Vagina (tissue), 2 donors: ENCODE measurements around the gene PFDN2. TPM values are rescaled to one million over a fixed set of nuclear protein-coding genes. Genes with fewer than 3 reads are reported as not detected.
A peak's percentile ranks its signal among the peaks of the same experiment; 100 is the strongest.

Experiments used
- DNase-seq, 2 donors: peaks; one replicate each; pipeline ENCODE4 v3.0.0-alpha.2; 2017; ENCODE audit errors: extremely low spot score in 2 of 2
- H3K27ac ChIP-seq: fragments of 200-600 bp; sonication (generic); one replicate; pipeline ENCODE4 v1.5.1; 2019
- H3K27me3 ChIP-seq: fragments of 200-600 bp; sonication (generic); one replicate; pipeline ENCODE4 v1.5.1; 2019
- H3K36me3 ChIP-seq, 2 donors: fragments of 200-600 bp; sonication (generic); one replicate each; pipeline ENCODE4 v1.5.1; 2017 to 2019
- H3K4me1 ChIP-seq: fragments of 200-600 bp; sonication (generic); one replicate; pipeline ENCODE4 v1.5.1; 2019
- H3K4me3 ChIP-seq, 2 donors: fragments of 200-600 bp; sonication (generic); 1 replicate in 1 of 2; 2 replicates in 1 of 2; pipeline ENCODE4 v1.5.1; 2016 to 2019
- H3K9me3 ChIP-seq: fragments of 200-600 bp; sonication (generic); one replicate; pipeline ENCODE4 v1.5.1; 2019
- POLR2A ChIP-seq, 2 donors: fragments of 450-650 bp; IDR thresholded peaks; one replicate each; pipeline ENCODE4 v1.6.1; 2017; ENCODE audit warnings: antibody characterized with exemption in 2 of 2, mild to moderate bottlenecking in 2 of 2, moderate library complexity in 2 of 2
- POLR2AphosphoS5 ChIP-seq, 2 donors: sonication (generic); formaldehyde crosslinking; IDR thresholded peaks; one replicate each; pipeline ENCODE4 v1.9.0; 2017; ENCODE audit warnings: antibody characterized with exemption in 2 of 2, mild to moderate bottlenecking in 2 of 2, low read depth in 1 of 2; ENCODE audit not compliant: insufficient read depth in 1 of 2
- intact Hi-C: fragments of 100-400 bp; cut with DNase I; formaldehyde crosslinking; loops from one replicate; pipeline ENCODE4 v1.15.1; 2023
- total RNA-seq: library from RNA; depleted of rRNA; stranded (reverse); fragments of >200 nt; gene quantifications from one replicate; pipeline ENCODE4 v1.2.3, GENCODE V29; 2016
- TF ChIP-seq, protein P1 (sequence below), 3 experiments: fragments of 450-650 bp in 2 of 3; fragments of 200-600 bp in 1 of 3; sonication (generic) in 1 of 3; IDR thresholded peaks; one replicate each; pipeline ENCODE4 v1.5.1; 2017 to 2019; ENCODE audit warnings: antibody characterized with exemption in 3 of 3, mild to moderate bottlenecking in 2 of 3, moderate library complexity in 2 of 3

Gene PFDN2, protein sequence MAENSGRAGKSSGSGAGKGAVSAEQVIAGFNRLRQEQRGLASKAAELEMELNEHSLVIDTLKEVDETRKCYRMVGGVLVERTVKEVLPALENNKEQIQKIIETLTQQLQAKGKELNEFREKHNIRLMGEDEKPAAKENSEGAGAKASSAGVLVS
- total RNA-seq = 47.1 TPM

DNA sequence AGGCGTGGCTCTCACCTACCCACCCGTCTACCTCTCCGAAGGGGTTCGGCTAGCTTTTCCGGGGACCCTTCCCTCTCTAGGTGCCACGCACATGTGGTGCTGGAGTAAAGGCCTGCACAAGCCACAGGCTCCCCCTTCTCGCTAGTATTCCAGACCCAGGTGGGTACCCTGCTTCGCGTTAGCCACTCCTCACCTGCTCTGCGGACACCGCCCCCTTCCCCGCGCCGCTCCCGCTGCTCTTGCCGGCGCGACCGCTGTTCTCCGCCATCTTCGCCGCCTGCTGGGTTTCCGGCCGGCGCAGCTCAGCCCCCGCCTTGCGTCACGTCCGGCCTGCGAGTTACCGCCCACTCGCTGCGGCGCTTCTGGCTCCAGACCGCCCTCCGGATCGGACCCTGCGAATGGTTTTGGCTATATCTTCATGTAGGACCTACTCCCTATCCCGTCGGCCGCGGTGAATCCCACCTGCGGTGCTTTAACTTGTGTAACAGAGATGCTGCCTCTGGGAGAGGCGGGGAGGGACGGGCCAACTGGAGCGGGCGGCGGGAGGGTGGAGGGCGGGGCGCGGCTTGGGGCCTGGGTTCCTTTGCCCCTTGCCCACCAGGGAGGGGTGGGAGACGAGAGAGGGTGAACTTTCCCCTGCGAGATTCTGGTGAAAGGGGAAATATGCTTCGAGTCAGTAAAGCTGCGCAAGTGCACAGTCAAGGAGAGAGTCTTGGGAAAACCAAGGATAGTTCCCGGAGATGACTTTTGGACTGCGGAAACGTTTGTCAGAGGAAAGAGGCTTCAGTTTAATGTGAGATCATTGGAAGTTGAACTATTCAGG lies at the start of gene PFDN2, which contains the start of gene NIT1:
PFDN2 (minus strand) TSS at position 279 of the 823 bp plus-strand sequence; CDS start at position 268, 11 bp downstream.
NIT1 (plus strand) TSS at position 347 of the 823 bp plus-strand sequence; CDS start at position 419, 72 bp downstream.
- no peak for DNase-seq
- H3K27me3 ChIP-seq = no peaks in the 10 kb centered on the region
- no peaks in the 10 kb centered on the region for H3K9me3 ChIP-seq
- peak; percentile 76 to 97 for TF ChIP-seq POLR2AphosphoS5 (IDR thresholded peaks at IDR 0.05; ENCODE audit: insufficient read depth in 1 of 2, low read depth in 1 of 2)
- TF ChIP-seq, protein P1, sequence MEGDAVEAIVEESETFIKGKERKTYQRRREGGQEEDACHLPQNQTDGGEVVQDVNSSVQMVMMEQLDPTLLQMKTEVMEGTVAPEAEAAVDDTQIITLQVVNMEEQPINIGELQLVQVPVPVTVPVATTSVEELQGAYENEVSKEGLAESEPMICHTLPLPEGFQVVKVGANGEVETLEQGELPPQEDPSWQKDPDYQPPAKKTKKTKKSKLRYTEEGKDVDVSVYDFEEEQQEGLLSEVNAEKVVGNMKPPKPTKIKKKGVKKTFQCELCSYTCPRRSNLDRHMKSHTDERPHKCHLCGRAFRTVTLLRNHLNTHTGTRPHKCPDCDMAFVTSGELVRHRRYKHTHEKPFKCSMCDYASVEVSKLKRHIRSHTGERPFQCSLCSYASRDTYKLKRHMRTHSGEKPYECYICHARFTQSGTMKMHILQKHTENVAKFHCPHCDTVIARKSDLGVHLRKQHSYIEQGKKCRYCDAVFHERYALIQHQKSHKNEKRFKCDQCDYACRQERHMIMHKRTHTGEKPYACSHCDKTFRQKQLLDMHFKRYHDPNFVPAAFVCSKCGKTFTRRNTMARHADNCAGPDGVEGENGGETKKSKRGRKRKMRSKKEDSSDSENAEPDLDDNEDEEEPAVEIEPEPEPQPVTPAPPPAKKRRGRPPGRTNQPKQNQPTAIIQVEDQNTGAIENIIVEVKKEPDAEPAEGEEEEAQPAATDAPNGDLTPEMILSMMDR (IDR thresholded peaks at IDR 0.05) = peak in 1 of 3 experiments; percentile 7
- TF ChIP-seq POLR2A (IDR thresholded peaks at IDR 0.05) = peak in 1 of 2 donors; percentile 90
- H3K27ac ChIP-seq = peak within 1 kb of the TSS; percentile 94
- peaks cover 48% of the 10 kb centered on the region for H3K4me1 ChIP-seq
- intact Hi-C loops = no loop called here
- peaks cover 0 to 30% of the 10 kb centered on the region in 2 donors for H3K36me3 ChIP-seq
- peak within 1 kb of the TSS; percentile 94 to 99 for H3K4me3 ChIP-seq

- Histone ChIP-seq H3K27me3 (no peaks in the 10 kb centered on the region), H3K36me3 (peaks cover 0 to 38% of the 10 kb centered on the region in 2 donors), H3K9me3 (no peaks in the 10 kb centered on the region), H3K27ac (peak overlapping the region; percentile 88), H3K4me1 (peaks cover 33% of the 10 kb centered on the region), H3K4me3 (peak overlapping the region; percentile 74 to 77)
- peak in 1 of 2 donors; percentile 85 for DNase-seq
- TF ChIP-seq POLR2AphosphoS5 (IDR thresholded peaks at IDR 0.05; ENCODE audit: insufficient read depth in 1 of 2, low read depth in 1 of 2) = no peak
- TF ChIP-seq, protein P1 (IDR thresholded peaks at IDR 0.05) = no peak
- no peak for TF ChIP-seq POLR2A (IDR thresholded peaks at IDR 0.05)
- intact Hi-C loops = no loop called here
Observed at GRCh38 chr1:161166669-161167548, 49.1 kb upstream of the PFDN2 start.

- Histone ChIP-seq H3K9me3 (no peaks in the 10 kb centered on the region), H3K27ac (peak within 1 kb of the TSS; percentile 88), H3K4me3 (peak within 1 kb of the TSS; percentile 74 to 77), H3K36me3 (peaks cover 0 to 33% of the 10 kb centered on the region in 2 donors), H3K4me1 (peaks cover 42% of the 10 kb centered on the region), H3K27me3 (no peaks in the 10 kb centered on the region)
- TF ChIP-seq, protein P1 (IDR thresholded peaks at IDR 0.05) = peak in 2 of 3 experiments; percentile 19 to 32
- peak; percentile 96 for TF ChIP-seq POLR2AphosphoS5 (IDR thresholded peaks at IDR 0.05; ENCODE audit: insufficient read depth in 1 of 2, low read depth in 1 of 2)
- TF ChIP-seq POLR2A (IDR thresholded peaks at IDR 0.05) = peak in 1 of 2 donors; percentile 59
- peak; percentile 97 to 99 for DNase-seq
- intact Hi-C loops = no loop called here
Observed at GRCh38 chr1:161165742-161166668, 48.2 kb upstream of the PFDN2 start, which contains the start of gene PPOX. PPOX (plus strand) TSS chr1:161166426; CDS start chr1:161166848, 422 bp downstream.
